ENCODE data around the gene TRPV5.

- TF ChIP-seq EZH2 (IDR thresholded peaks at IDR 0.05) (no peak), POLR2AphosphoS5 (IDR thresholded peaks at IDR 0.05; ENCODE audit: borderline replicate concordance, low read depth, low read length) (no peak), FOXP2 (optimal IDR thresholded peaks at IDR 0.05; ENCODE audit: control extremely low read depth, extremely low read length, insufficient read depth) (no peak)
Measured at GRCh38 chr7:142954680-142955268, 21.2 kb upstream of the TRPV5 start.

All from SK-N-MC (cell line).